Fibroblast of peridontal ligament (primary cell): Measurements from ENCODE around the gene INO80.
A peak's percentile ranks its signal among the peaks of the same experiment; 100 is the strongest.

Experiments used
- DNase-seq: peaks from one replicate; pipeline ENCODE4 v3.0.0-alpha.2; 2010; ENCODE audit errors: extremely low read depth

INO80 gene

GRCh38 chr15:40930430-40931299, 185.4 kb downstream of the INO80 start:
- DNase-seq, result no peak

GRCh38 chr15:40929660-40930429, 186.2 kb downstream of the INO80 start:
- DNase-seq, result peak; percentile 43
